WTC11 (cell line): ENCODE measurements around the gene PTP4A1.

Experiments
- ATF3 ChIP-seq: sonication (generic); formaldehyde crosslinking; conservative IDR thresholded peaks from 2 replicates; pipeline ENCODE4 v1.8.1; 2022; ENCODE audit warnings: mild to moderate bottlenecking, missing genetic modification reagents
- CBFB ChIP-seq: sonication (generic); formaldehyde crosslinking; IDR thresholded peaks from 2 replicates; pipeline ENCODE4 v1.8.1; 2022; ENCODE audit warnings: mild to moderate bottlenecking, low read depth, missing genetic modification reagents
- CREM ChIP-seq: sonication (generic); formaldehyde crosslinking; IDR thresholded peaks from 2 replicates; pipeline ENCODE4 v1.8.1; 2022; ENCODE audit warnings: mild to moderate bottlenecking, missing genetic modification reagents, moderate library complexity
- CTCF ChIP-seq: fragments of 200-600 bp; IDR thresholded peaks from 2 replicates; pipeline ENCODE4 v1.8.0; 2022; ENCODE audit warnings: antibody characterized with exemption
- HMGXB4 ChIP-seq: sonication (generic); formaldehyde crosslinking; IDR thresholded peaks from 2 replicates; pipeline ENCODE4 v1.8.1; 2023; ENCODE audit warnings: mild to moderate bottlenecking, moderate library complexity, missing genetic modification reagents
- JUN ChIP-seq: sonication (generic); formaldehyde crosslinking; IDR thresholded peaks from 2 replicates; pipeline ENCODE4 v1.8.0; 2023; ENCODE audit warnings: mild to moderate bottlenecking, missing genetic modification reagents
- MAX ChIP-seq: sonication (generic); formaldehyde crosslinking; IDR thresholded peaks from 2 replicates; pipeline ENCODE4 v1.8.0; 2022; ENCODE audit warnings: mild to moderate bottlenecking, missing genetic modification reagents
- PREB ChIP-seq: sonication (generic); formaldehyde crosslinking; IDR thresholded peaks from 2 replicates; pipeline ENCODE4 v1.8.1; 2022; ENCODE audit warnings: mild to moderate bottlenecking, missing genetic modification reagents, moderate library complexity, borderline replicate concordance
- SMAD3 ChIP-seq: sonication (generic); formaldehyde crosslinking; IDR thresholded peaks from 2 replicates; pipeline ENCODE4 v1.8.0; 2022; ENCODE audit warnings: missing genetic modification reagents, mild to moderate bottlenecking, borderline replicate concordance
- TCF7 ChIP-seq: sonication (generic); formaldehyde crosslinking; IDR thresholded peaks from 2 replicates; pipeline ENCODE4 v1.8.0; 2022; ENCODE audit warnings: mild to moderate bottlenecking, low read depth, missing genetic modification reagents, moderate library complexity
- ZMAT4 ChIP-seq: fragments of 250-450 bp; sonication (Bioruptor Pico); IDR thresholded peaks from 2 replicates; pipeline ENCODE4 v1.9.0; 2021; ENCODE audit warnings: mild to moderate bottlenecking
- ZNF138 ChIP-seq: sonication (generic); formaldehyde crosslinking; conservative IDR thresholded peaks from 2 replicates; pipeline ENCODE4 v1.8.1; 2022; ENCODE audit warnings: mild to moderate bottlenecking, moderate library complexity, missing genetic modification reagents
- ZNF232 ChIP-seq: sonication (generic); formaldehyde crosslinking; IDR thresholded peaks from 2 replicates; pipeline ENCODE4 v1.8.0; 2022; ENCODE audit warnings: mild to moderate bottlenecking, missing genetic modification reagents

GRCh38 chr6:63610944-63611343, 38.7 kb downstream of the PTP4A1 start:
- TF ChIP-seq MAX (no peak), CTCF (no peak), ZMAT4 (CRISPR knock-in tag) (no peak), CREM (CRISPR knock-in tag) (no peak), JUN (CRISPR knock-in tag) (no peak), SMAD3 (no peak), ZNF138 (no peak), PREB (CRISPR knock-in tag) (no peak), HMGXB4 (CRISPR knock-in tag) (no peak), ZNF232 (CRISPR knock-in tag) (no peak), TCF7 (no peak), CBFB (CRISPR knock-in tag) (no peak), ATF3 (CRISPR knock-in tag) (no peak)
